ENCODE data around the gene LRRC8D.

Gene LRRC8D

GRCh38 chr1:89834083-89834704 is 13.4 kb downstream of the LRRC8D start:
- no peak for DNase-seq

- no peak for DNase-seq
Observed at GRCh38 chr1:89836252-89837035, 15.6 kb downstream of the LRRC8D start.

GRCh38 chr1:89837036-89837481 is 16.2 kb downstream of the LRRC8D start:
- DNase-seq, result no peak

- no peak for DNase-seq
Observed at GRCh38 chr1:89837510-89837909, 16.7 kb downstream of the LRRC8D start.

GRCh38 chr1:89839516-89839915 is 18.7 kb downstream of the LRRC8D start:
- DNase-seq, result no peak

- no peak for DNase-seq
Observed at GRCh38 chr1:89841507-89841906, 20.7 kb downstream of the LRRC8D start.

- DNase-seq, result no peak
Observed at GRCh38 chr1:89842567-89843272, 21.9 kb downstream of the LRRC8D start.

GRCh38 chr1:89843273-89844130 is 22.7 kb downstream of the LRRC8D start:
- DNase-seq, result peak; percentile 50

- no peak for DNase-seq
Observed at GRCh38 chr1:89844241-89844807, 23.5 kb downstream of the LRRC8D start.

- DNase-seq, result no peak
Observed at GRCh38 chr1:89844860-89845259, 24.0 kb downstream of the LRRC8D start.

GRCh38 chr1:89847191-89847729 is 26.4 kb downstream of the LRRC8D start:
- no peak for DNase-seq

- no peak for DNase-seq
Observed at GRCh38 chr1:89850844-89851415, 30.1 kb downstream of the LRRC8D start.

- DNase-seq, result no peak
Observed at GRCh38 chr1:89854140-89854539, 33.3 kb downstream of the LRRC8D start.

GRCh38 chr1:89855413-89856123 is 34.7 kb downstream of the LRRC8D start:
- peak; percentile 49 for DNase-seq

GRCh38 chr1:89863165-89863830 is 42.5 kb downstream of the LRRC8D start:
- DNase-seq, result no peak

- DNase-seq, result peak; percentile 70
Observed at GRCh38 chr1:89865498-89866382, 44.9 kb downstream of the LRRC8D start.

GRCh38 chr1:89866568-89866967 is 45.7 kb downstream of the LRRC8D start:
- DNase-seq, result no peak

- no peak for DNase-seq
Observed at GRCh38 chr1:89870998-89871397, 50.2 kb downstream of the LRRC8D start.

- DNase-seq, result no peak
Observed at GRCh38 chr1:89871768-89872473, 51.1 kb downstream of the LRRC8D start.

Measured in fibroblast of upper back skin (primary cell).